Fibroblast of skin of back (primary cell): ENCODE results near the gene TUBGCP5.

Source experiments
- DNase-seq: peaks from one replicate; pipeline ENCODE4 v3.0.0-alpha.2; 2013

The TUBGCP5 gene

DNA sequence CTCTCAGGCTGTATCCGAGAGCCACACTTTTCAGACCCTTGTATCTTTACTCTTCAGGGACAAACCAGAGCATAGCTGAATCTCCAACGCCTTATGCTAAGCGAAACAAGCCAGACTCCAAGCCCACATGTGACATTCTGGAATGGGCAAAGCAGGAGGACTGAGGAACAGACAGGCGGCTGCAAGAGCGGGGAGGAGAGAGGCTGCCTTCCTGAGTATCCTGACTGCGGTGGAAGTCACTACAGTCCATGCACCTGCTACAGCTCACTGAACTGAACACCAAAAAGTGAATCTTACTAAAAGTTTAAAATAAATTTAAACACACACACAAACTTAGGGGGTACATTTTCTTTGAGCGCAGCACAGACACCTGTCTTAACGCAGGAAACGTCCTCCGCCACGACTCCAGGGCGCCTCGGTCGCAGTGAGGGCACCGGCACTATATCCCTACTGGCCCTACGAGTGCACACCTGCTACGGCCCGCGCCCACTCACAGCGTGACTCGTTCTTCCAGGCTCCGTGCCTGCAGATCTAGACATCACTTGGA lies 60.6 kb downstream of the TUBGCP5 start:
- DNase-seq = no peak

DNA sequence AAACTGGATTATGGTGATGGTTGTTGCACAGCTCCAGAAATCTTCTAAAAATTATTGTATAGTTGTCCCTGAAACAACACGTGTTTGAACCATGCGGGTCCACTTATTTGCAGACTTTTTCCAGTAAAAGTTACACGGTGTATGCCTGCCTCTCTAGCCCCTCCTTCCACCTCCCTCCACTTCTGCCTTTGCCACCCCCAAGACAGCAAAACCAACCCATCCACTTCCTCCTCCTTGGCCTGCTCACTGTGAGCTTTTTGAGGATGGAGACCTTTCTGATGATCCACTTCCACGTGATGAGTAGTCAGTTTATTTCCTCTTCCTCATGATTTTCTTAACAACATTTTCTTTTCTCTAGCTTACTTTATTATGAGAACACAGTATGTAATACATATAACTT lies 64.6 kb downstream of the TUBGCP5 start:
- DNase-seq = no peak

DNA sequence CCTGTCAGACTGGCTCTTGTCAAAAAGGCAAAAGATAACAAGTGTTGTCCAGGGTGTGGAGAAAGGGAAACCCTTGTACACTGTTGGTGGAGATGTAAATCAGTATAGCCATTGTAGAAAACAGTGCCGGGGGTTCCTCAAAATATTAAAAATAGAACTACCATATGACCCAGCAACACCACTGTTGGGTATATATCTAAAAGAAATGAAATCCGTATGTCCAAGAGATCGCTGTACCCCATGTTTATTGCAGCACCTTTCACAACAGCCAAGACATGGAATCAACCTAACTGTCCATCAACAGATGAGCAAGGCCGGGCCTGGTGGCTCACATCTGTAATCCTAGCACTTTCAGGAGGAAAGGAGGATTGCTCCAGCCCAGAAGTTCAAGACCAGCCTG lies 65.4 kb downstream of the TUBGCP5 start:
- DNase-seq = no peak

DNA sequence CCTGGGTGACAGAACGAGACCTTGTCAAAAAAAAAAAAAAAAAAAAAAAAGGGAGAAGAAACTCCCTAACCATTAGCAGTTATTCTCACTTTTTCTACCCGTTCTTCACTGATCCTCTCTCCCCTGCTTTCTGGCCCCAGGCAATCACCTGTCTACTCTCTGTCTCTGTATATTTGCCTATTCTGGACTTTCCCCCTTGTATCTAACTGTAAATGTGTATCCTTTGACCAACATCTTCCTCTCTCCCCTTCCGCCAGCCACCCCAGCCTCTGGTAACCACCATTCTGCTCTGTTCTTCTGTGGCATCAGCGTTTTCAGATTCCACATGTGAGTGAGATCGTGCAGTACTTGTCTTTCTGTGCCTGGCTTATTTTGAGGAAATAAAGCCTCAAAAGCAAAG lies 66.1 kb downstream of the TUBGCP5 start:
- DNase-seq = no peak

DNA sequence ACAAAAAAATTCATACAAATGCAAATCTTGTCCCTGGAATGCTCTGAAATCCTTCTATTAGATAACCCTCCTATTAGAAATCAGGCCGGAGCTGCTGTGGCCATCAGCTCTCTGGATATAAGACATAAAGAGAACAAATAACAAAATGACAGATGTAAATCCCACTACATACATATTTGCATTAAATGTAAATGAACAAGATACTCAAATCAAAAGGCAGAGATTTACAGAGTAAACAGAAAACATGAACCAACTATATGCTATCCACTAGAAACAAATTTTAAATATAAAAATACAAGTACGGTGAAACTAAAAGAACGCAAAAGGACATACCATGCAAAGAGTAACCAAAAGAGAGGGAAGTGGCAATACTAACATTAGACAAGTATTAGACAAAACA lies 69.9 kb downstream of the TUBGCP5 start:
- no peak for DNase-seq

DNA sequence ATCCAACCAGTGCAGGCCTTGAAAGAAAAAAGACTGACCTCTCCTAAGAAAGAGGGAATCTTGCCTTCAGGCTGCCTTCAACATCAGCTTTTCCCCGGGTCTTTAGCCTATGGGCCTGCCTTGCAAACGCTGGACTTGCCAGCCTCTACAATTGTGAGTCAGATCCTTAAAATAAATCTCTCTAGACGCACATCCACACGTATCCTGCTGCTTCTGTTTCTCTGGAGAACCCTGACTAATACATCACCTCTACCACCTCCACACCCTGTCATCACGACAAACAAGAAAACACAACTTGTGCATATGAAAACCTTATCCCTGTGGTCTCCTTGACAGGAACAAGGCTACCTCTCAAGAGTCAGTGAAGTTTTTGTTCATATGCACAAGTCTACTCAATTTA lies 71.0 kb downstream of the TUBGCP5 start:
- peak; percentile 88 for DNase-seq

DNA sequence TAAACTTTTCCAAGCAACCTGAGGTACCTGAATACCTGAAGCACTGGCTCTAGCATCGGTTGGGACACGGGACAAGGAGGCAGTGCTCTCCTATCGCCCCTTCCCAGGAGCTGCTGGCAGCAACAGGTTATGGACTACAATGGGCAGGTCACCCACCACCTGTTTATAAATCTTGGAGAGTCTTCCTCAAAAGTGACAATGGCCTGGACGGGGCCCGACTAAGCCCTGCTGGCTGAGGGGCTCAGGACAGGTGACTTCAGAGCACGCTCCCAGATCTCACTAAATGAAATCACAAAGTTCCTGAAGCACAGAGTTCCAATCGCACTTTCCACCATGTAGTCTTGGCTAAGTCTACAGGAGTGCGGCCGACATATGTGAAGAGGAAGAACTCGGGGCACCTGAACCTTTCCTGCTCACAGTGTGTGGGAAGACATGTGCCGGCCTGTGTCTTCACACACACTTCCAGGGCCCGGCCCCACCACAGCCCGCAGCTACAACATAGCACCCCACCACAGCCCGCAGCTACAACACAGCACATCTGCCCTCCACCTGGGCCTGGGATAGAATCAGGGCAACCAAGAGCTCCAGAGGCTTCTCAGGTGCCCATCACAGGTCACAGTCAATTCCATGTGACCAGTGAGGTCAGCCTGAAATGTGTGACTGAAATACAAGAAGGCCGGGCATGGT lies 72.1 kb downstream of the TUBGCP5 start:
- DNase-seq = no peak

DNA sequence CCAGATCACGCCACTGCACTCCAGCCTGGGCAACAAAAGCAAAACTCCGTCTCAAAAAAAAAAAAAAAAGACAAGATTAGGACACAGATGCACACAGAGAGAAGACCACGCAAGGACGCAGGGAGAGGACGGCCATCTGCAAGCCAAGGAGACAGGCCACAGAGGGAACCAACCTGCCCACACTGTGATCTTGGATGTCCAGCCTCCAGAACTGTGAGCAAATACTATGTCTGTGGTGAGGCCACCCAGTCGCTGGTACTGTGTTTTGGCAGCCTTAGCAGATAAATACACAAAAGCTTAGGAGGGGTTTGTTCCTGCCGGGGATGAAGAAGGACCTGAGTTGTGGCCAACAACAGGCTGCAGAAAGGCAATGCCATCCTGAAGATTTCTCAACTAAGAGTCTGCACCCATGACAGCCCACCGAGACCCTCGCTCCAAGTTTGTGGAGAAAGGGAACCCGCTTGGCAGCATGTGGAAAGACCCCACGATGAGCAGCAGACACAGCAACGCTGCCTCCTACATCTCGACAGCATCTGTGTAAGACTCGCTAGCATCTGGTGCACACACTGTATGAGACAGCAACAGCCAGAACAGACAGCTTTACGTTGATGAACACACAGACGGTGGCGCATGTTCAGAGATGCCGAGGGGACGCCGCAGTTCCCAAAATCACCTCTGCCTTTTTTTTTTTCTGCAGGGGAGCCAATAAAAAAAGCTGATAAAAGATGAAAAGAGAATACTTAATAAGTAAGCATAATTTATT lies 72.9 kb downstream of the TUBGCP5 start:
- no peak for DNase-seq

DNA sequence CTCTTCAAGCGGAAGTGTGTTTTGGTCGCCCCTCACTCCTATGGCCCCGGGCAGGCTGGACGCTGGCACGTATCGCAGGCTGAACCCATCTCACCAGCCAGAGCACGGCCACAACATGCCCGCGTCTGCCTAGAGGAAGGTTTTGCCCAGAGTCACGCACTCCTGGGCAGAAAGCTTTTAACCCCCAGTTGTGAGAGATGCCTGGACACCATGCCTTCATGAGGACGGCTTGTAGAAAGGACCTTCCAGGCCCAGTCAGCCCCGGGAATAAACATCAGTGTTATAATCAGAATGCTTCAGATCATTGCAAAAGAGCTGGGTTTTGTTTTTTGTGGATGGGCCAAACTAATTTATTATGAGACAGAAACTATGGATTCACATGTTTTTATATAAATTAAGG lies 75.7 kb downstream of the TUBGCP5 start:
- DNase-seq = no peak

DNA sequence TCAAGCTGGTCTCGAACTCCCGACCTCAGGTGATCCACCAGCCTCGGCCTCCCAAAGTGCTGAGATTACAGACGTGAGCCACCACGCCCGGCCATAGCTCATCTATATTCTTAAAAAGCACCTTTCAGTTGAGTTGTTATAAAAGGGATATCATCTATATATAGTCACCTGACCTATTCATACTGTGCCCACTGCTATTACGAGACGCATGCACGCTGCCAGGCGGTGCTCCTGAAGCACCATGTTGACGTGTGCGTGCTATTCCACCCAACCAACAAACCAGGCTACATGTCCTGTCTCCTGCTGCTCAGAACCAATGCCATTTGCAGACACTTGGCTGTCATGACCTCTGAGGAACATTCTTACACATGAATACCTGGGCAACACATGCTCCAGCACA lies 76.8 kb downstream of the TUBGCP5 start:
- DNase-seq = no peak

DNA sequence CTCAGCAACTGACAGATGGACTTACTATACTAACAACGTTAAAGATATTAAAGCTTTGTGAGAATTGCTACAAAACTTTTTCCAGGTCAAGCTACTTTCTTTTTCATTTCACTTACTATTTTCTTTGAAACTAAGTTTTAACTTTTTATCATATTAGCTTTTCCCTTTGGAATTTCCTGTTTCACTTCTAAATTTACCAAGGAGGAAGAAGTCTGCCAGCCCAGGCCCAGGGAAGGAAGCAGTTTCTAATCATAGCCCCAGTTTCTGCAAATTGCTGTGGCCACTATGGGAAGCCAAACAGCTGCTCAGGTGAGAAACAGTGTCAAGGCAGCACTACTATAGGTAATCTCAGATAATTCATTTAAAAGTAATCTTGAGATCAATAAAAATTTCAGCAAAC lies 77.6 kb downstream of the TUBGCP5 start:
- DNase-seq = peak; percentile 46

DNA sequence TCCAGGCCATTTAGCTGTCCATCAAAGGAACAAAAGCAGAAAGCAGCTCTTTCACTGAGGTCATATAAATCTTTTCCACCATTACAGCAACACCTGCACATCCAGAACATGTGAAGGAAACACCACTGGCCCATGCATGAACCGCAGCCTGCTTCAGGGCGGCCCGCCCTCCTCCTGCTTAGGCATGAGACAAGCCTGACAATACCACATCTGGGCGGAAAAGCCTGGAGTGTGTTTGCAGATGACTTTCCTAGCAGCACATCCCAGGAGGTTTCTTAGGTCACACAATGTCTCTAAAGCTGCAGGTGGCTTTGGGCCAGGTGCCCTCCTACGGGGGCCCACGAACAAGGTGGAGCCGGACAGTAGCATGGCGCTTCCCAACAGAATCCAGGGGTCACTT lies 78.8 kb downstream of the TUBGCP5 start:
- no peak for DNase-seq

DNA sequence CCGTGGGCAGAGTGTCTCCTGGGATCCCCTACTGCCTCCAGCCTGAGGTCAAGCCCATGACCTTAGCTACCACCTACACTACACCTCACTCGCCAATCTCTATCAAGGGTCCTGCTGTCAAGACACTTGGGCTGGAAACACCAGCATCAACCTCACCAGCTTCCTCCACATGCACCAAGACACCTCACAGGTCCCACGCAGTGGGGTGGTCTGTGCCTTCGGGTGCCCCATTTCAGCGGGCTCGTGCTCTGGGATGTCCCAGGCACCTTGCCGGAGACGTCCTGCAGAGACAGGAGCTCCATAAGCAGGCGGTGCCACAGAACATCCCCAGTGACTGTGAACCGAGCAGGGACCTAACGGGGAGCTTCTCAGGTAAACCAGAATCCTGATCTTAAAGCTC lies 79.2 kb downstream of the TUBGCP5 start:
- no peak for DNase-seq

DNA sequence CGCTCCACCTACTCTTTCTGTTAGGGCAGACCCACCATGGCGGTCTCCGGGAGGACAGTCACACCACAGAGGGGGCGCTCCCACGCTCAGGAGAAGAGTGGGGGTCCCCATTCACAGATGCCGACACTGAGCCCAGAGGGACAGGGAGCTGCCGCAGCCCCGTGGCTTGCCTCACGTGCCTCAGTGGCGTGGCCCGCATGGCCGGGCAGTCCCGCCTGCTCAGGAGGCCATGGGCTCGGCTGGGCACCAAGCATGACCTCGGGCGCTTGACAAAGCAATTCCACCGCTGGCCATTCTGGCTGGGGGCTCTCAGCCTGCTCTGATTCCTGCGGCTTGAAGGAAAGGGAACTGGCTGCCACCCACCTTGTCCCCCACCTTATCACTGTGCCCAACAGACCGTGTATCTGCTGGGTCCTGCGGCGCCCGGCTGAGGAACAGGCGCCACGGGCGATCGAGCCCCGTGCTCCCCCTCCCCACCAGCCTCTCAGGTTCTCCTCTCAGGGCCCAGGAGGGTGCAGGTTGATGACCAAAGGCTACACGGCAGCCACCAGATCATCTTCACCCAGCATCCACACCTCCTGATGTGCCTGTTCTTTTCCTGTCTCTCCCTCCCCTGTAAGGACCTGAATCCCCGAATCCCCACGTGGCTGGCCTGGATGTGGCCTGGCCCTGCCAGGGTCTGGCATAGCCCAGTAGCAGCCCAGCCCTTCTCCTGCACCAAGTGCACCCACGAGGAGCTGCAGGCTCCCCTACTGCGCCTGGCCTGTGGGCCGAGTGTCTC lies 79.9 kb downstream of the TUBGCP5 start:
- DNase-seq = no peak

DNA sequence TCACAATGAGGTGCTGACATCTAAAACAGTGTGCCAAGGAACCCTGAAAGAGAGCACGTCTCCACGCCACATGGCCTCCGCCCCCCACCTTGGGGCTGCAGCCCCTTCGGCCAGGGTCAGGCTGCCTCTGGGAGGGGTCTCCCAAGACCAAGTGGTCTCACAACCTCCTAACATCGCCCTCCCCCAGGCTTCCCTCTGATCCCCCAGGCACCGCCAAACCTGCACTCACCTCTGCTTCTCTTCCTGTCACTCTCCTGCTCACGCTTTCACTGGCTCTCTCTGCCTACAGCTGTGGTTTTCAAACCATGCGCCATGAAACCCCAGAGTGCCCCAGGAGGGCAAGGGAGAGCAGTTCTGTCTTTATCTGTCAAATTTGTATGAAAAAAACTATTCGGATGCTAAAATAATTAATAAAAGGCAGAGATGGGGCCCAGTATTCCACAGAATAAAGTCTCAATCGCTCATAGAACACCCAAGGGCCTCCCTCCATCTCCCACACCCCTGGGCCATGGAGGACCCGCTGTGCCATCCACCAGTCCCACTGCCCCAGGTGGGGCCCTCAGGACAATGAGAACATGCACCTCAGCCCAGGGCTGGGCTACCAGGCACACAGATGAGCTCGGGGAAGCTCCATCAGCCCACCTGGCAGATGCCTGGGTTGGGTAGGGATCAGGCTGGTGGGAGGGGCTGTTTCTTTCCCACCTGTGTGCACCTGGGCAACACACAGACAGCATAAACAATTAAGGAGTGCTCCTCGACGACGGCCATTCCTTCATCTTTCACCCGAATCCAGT lies 80.7 kb downstream of the TUBGCP5 start:
- no peak for DNase-seq

DNA sequence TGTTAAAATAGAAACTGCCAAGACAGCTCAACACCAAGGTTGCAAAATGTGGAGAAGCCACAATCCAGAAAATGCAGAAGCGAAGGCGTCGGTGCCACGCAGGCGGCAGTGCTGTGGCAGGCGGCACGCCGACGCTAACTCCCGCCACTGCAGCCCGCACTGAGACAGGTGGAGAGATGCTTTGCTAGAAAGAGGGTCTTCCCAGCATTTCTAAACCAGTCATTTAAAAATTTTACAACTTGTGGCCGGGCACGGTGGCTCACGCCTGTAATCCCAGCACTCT lies 82.5 kb downstream of the TUBGCP5 start:
- no peak for DNase-seq

DNA sequence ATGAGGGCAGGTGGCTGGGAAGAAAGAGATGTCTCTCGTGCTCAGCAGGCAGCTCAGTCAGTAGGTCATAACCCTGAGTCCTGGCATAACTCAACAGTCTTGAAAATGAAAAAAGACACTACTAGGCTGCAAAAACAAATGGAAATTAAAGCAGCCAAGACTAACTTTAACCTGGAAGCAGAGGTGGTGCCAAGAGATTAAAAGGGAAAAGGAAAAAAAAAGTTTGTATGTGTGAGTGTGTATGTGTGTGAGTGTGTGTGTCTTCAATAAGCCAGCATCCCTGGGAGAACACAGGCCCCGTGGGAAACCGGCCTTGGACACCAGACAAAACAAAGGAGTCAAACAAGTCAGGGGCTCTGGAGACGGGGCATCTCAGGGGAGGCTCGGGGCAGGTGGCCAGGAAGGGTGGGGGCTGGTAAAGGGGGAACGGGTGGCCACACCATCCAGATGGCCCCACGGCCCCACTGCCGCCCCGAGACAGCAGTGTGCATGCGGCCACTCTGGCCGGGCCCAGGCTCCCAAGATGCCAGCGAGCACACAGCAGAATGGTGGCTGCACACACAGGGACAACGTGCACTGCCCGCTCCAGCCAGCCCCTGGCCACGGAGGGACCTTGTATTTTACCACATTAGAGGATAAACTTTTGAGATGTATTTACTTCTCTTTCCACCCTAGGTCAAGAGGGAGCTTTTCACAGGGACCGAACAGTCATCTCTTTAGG lies 83.0 kb downstream of the TUBGCP5 start:
- no peak for DNase-seq

DNA sequence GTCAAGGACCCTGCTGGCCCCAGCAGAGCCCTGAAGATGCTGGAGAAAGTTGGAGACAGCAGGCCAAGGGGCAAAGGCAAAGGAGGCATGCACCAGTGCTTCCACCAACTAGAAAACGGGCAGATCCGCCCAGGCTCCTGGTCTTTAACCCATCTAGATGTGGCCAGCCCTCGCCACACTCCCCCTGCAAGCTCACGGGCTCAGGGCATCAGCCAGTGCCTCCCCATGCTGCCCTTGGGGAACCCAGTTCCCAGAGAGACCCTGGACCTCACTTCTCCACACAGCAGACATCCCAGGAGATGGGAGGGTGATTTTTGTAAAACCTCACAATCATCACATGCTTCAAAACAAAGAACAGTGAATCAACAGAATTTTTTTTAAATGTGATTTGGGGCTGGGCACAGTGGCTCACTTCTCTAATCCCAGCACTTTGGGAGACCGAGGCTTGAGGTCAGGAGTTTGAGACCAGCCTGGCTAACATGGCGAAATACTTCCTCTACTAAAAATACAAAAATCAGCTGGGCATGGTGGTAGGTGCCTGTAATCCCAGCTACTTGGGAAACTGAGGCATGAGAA lies 83.7 kb downstream of the TUBGCP5 start:
- no peak for DNase-seq

DNA sequence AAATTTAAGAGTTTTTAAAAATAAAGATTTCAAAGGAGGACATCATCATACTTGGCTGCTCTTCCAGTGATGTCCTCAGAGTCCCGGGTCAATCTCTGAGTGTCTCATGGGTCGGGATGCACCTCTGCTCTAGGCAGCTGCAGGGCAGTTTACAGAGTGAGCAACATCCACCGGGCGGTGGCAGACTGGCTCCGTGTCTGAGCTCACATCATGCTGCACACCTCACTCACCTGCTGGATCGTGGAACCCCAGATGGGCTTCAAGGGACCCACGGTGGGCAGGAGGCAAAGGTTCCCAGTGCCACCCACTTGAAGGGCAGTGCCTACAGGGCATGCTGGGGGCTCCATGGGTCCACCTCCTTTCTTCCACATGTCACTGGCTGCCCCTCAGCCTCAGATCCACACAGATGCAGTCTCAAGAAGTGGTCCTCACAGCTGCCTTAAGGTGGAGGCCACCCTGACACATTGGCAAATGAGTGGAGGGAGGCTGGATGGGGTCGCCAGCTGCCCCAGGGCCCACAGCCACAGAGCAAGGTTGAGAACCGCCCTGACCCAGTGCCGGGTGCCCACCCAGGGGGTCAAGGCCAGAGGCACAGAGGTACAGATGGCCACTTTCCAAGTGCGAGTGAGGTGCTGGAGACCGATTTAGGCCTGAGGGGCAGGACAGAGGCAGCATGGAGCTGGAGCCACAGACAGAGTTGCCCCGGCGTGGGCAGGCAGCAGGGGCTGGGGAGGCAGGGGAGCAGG lies 84.4 kb downstream of the TUBGCP5 start:
- DNase-seq = no peak

DNA sequence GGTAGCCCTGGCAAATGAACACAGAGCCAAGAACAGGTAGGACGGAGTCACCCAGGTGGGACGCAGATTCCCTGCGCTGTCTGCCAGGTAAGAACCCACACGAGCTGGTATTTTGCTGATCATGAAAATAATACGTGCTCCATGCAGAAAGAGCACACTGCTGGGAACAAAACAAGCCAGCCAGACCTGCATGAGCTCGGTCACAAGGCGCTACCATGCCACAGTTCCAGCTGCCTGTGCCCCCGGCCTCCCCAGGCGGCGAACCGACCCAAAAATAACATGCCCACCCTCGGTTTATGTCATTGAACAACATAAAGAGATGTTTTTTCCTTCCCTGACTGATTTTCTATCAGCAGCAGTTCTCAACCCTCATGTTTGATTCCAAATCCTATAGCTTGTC lies 85.0 kb downstream of the TUBGCP5 start:
- no peak for DNase-seq
